Hepatocyte (in vitro differentiated cells): ENCODE measurements around the gene RAB3D.

Experiments
- EZH2 ChIP-seq: fragments of 200-600 bp; sonication (generic); IDR thresholded peaks from 2 replicates; pipeline ENCODE4 v1.6.1; 2016; ENCODE audit warnings: antibody characterized with exemption, mild to moderate bottlenecking, borderline replicate concordance
- TF ChIP-seq, protein P1 (sequence below): fragments of 200-600 bp; sonication (generic); IDR thresholded peaks from 2 replicates; pipeline ENCODE4 v1.5.1; 2016; ENCODE audit warnings: antibody characterized with exemption, mild to moderate bottlenecking; ENCODE audit not compliant: poor library complexity

DNA sequence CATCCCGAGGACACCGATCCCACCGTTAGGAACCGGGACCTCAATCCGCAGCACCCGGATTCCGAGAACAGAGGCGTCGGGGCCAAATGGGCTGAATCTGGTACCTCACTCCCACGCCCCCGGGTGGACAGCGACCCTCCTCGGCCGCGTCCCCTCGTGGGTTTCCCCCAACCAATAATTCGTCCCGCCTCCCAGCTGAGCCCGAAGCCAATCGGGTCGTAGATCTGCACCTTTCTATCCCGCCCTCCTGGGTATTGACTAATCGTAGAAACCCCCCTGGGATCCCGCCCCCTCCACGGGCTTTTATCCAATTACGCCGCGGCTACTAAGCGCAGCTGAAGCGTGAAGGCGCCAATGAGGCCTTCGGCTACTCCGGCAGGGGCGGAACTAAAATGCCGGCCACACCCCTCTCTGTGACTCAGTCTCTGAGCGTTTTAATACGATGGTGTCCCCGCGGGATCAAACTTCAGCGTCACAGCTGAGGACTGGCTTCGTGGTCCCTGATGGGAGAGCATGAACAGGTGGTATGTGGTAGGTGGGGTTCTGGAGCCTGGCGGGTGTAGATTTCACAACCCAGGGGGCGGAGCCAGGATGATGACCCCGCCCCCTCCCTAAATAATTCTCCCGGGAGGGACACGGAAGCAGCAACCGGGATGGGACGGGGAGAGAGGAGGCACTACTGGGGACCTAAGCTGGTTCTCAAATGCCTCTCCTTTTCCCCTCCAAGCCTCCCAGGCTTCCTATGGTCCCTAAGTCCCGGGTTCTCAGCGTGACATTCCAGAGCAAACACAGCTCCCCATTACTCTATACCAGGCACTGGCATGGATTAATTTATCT lies 6.9 kb upstream of the RAB3D start, which contains the start of the genes CCDC159 and TMEM205:
- TF ChIP-seq, protein P1, sequence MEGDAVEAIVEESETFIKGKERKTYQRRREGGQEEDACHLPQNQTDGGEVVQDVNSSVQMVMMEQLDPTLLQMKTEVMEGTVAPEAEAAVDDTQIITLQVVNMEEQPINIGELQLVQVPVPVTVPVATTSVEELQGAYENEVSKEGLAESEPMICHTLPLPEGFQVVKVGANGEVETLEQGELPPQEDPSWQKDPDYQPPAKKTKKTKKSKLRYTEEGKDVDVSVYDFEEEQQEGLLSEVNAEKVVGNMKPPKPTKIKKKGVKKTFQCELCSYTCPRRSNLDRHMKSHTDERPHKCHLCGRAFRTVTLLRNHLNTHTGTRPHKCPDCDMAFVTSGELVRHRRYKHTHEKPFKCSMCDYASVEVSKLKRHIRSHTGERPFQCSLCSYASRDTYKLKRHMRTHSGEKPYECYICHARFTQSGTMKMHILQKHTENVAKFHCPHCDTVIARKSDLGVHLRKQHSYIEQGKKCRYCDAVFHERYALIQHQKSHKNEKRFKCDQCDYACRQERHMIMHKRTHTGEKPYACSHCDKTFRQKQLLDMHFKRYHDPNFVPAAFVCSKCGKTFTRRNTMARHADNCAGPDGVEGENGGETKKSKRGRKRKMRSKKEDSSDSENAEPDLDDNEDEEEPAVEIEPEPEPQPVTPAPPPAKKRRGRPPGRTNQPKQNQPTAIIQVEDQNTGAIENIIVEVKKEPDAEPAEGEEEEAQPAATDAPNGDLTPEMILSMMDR, result peak; percentile 17
- no peak for TF ChIP-seq EZH2
